HFFc6 (cell line): ENCODE data around the gene NHLRC4. TPM values are rescaled to one million over a fixed set of nuclear protein-coding genes. Genes with fewer than 3 reads are reported as not detected.

ENCODE experiments used
- DNase-seq: peaks from one replicate; pipeline ENCODE4 v3.0.0-alpha.2; 2018
- H3K27ac Mint-ChIP-seq: 2 replicates; pipeline ENCODE4 v1.8.0; 2020; ENCODE audit warnings: mild to moderate bottlenecking, mixed read lengths
- H3K27me3 Mint-ChIP-seq: 2 replicates; pipeline ENCODE4 v1.8.0; 2021; ENCODE audit warnings: mild to moderate bottlenecking, moderate library complexity, mixed read lengths; ENCODE audit not compliant: insufficient read depth
- H3K36me3 Mint-ChIP-seq: 2 replicates; pipeline ENCODE4 v1.8.0; 2021; ENCODE audit warnings: low read depth, mixed read lengths
- H3K4me1 Mint-ChIP-seq: 2 replicates; pipeline ENCODE4 v1.8.0; 2020; ENCODE audit warnings: low read depth, mixed read lengths
- H3K4me3 Mint-ChIP-seq: 2 replicates; pipeline ENCODE4 v1.8.0; 2020; ENCODE audit warnings: mild to moderate bottlenecking, moderate library complexity, mixed read lengths
- H3K9me3 Mint-ChIP-seq: 2 replicates; pipeline ENCODE4 v1.8.0; 2020; ENCODE audit warnings: mild to moderate bottlenecking, mixed read lengths
- total RNA-seq, 6 experiments: library from RNA; stranded (reverse); fragmentation: NEBNext Ultra II Directional; extraction: Animal tissue kit (Norgen Biotek cat#: 25700); gene quantifications; 2 replicates in 1 of 6; 3 replicates in 5 of 6; pipeline ENCODE4 v1.2.3, GENCODE V29; 2021
- TF ChIP-seq, protein P1 (sequence below): fragments of 200-600 bp; sonication (generic); IDR thresholded peaks from 2 replicates; pipeline ENCODE4 v1.5.0; 2021; ENCODE audit warnings: antibody characterized with exemption, mild to moderate bottlenecking

NHLRC4 gene
- total RNA-seq, 6 experiments from 2014 or later: 0.24 to 0.58 (median 0.28) TPM; not detected in 1

DNA sequence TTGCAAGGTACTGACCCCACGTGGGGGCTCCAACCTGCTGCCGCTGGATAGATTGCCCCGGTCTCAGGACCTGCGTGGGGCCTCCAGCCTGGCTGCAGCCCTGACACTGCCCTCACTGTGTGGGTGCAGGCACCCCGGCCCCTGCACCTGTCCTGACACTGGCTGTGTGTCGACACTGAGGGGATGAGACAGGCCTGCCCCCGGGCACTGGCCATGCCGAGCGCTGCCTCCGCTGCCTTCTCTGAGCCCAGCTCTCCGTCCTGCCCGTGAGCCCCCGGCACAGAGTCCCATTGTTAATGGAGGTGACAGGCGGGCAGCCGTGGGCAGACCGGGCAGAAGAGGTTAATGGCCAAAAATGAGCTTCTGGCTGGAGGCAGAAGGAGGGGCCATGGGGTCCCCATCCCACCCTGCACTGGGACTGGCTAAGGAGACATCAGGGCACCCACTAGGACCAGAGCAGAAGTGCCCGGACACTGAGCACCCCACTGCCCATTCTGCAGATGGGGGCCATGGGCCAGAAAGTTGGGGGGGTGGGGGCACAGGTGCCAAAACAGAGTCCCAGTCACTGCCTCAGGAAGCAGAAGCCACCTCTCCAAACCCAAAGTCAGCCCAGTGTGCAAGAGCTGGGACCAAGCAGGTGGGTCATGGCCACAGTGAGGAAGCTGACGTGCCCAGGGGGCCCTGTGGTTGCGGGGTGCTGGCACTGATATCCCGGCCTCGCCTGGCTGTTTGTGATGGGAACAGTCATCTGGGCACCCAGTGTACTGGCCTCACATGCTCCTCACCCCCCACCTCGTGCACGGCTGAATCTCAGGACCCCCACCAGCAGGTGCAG is 9.1 kb upstream of the NHLRC4 start:
- Mint-ChIP-seq H3K4me3 (no peak overlapping the region), H3K27ac (no peak overlapping the region), H3K36me3 (no peaks in the 10 kb centered on the region), H3K4me1 (peaks cover 8% of the 10 kb centered on the region), H3K27me3 (peaks cover 10% of the 10 kb centered on the region), H3K9me3 (no peaks in the 10 kb centered on the region)
- DNase-seq: no peak
- TF ChIP-seq, protein P1, sequence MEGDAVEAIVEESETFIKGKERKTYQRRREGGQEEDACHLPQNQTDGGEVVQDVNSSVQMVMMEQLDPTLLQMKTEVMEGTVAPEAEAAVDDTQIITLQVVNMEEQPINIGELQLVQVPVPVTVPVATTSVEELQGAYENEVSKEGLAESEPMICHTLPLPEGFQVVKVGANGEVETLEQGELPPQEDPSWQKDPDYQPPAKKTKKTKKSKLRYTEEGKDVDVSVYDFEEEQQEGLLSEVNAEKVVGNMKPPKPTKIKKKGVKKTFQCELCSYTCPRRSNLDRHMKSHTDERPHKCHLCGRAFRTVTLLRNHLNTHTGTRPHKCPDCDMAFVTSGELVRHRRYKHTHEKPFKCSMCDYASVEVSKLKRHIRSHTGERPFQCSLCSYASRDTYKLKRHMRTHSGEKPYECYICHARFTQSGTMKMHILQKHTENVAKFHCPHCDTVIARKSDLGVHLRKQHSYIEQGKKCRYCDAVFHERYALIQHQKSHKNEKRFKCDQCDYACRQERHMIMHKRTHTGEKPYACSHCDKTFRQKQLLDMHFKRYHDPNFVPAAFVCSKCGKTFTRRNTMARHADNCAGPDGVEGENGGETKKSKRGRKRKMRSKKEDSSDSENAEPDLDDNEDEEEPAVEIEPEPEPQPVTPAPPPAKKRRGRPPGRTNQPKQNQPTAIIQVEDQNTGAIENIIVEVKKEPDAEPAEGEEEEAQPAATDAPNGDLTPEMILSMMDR: no peak

DNA sequence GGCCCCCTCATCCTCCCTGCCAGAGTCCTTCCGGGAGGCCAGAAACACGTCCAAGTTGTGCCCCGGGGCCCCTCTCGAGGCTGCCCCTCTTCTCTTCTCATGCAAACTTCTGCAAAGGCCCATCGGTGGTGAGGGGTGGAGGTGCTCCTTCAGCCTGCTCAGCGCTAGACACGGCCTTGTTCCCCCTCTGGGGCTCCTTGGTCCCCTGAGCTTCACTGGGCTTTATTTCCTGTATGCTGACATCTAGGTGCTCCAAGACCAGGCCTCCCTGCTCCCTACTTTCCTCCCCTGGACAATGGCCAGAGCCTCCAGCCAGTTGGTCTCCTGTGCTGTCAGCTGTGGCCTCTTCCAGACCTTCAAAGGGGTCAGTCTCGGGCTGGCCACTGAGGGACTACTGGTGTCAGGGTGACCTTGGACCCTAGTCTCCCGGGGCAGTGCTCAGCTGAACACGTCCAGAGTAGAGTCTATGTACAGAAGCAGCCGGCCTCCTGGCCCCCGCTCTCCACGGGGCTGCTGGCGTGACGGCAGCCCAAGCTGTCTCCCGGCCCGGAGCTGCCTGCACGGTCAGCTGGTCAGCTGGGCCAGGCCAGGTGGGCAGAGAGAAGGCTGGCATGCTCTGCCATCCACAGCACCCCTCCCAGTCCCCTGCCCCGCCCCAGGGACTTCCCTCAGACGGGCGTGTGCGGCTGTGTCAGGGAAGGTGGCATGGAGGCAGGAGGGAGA is 8.3 kb upstream of the NHLRC4 start:
- TF ChIP-seq, protein P1: no peak
- H3K4me3 Mint-ChIP-seq: no peak overlapping the region
- H3K36me3 Mint-ChIP-seq: no peaks in the 10 kb centered on the region
- peaks cover 8% of the 10 kb centered on the region for H3K4me1 Mint-ChIP-seq
- H3K27ac Mint-ChIP-seq: no peak overlapping the region
- H3K27me3 Mint-ChIP-seq: peaks cover 10% of the 10 kb centered on the region
- DNase-seq: no peak
- no peaks in the 10 kb centered on the region for H3K9me3 Mint-ChIP-seq

DNA sequence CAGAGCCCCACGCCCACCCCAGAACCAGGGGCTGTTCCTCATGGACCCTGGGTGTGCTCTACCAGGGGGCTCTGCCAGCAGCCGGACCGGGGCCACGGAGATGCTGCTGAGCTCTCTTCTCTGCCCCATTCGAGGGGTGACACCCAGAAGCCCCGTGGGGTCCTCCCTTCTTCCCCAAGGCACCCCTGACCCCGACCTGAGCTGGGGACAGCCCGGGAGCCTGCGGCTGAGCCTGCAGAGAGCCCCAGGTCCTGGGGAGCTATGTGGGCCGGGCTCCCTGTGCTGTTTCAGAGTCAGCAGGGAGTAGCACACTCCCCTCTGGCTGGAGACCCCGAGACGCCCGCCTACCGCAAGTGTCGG is 7.8 kb upstream of the NHLRC4 start:
- no peak overlapping the region for H3K4me3 Mint-ChIP-seq
- H3K4me1 Mint-ChIP-seq: peaks cover 8% of the 10 kb centered on the region
- no peaks in the 10 kb centered on the region for H3K9me3 Mint-ChIP-seq
- H3K27me3 Mint-ChIP-seq: peaks cover 10% of the 10 kb centered on the region
- no peak for DNase-seq
- no peak overlapping the region for H3K27ac Mint-ChIP-seq
- TF ChIP-seq, protein P1: no peak
- H3K36me3 Mint-ChIP-seq: no peaks in the 10 kb centered on the region

GRCh38 chr16:559411-560203 is 7.2 kb upstream of the NHLRC4 start:
- Mint-ChIP-seq H3K27ac (no peak overlapping the region), H3K27me3 (peaks cover 10% of the 10 kb centered on the region), H3K4me1 (peaks cover 2% of the 10 kb centered on the region), H3K9me3 (no peaks in the 10 kb centered on the region), H3K4me3 (no peak overlapping the region), H3K36me3 (no peaks in the 10 kb centered on the region)
- TF ChIP-seq, protein P1: no peak
- DNase-seq: no peak

GRCh38 chr16:560204-560700 is 6.6 kb upstream of the NHLRC4 start, which contains the start of gene PRR35:
PRR35 (plus strand) TSS chr16:560394; CDS start chr16:563295, 2,901 bp downstream.
- H3K4me1 Mint-ChIP-seq: no peaks in the 10 kb centered on the region
- DNase-seq: no peak
- H3K9me3 Mint-ChIP-seq: no peaks in the 10 kb centered on the region
- H3K27me3 Mint-ChIP-seq: peaks cover 10% of the 10 kb centered on the region
- H3K4me3 Mint-ChIP-seq: no peak within 1 kb of the TSS
- TF ChIP-seq, protein P1: no peak
- H3K36me3 Mint-ChIP-seq: no peaks in the 10 kb centered on the region
- H3K27ac Mint-ChIP-seq: no peak within 1 kb of the TSS
